ENCODE measurements around the gene JAK1. TPM values are rescaled to one million over a fixed set of nuclear protein-coding genes. Genes with fewer than 3 reads are reported as not detected.

Gene JAK1
- total and polyA plus RNA-seq, 9 of the 15 experiments (the other 6 are each of a cell fraction or from before 2014, with no cell fraction given), result 9.7 to 44.1 (median 42.5) TPM

DNA sequence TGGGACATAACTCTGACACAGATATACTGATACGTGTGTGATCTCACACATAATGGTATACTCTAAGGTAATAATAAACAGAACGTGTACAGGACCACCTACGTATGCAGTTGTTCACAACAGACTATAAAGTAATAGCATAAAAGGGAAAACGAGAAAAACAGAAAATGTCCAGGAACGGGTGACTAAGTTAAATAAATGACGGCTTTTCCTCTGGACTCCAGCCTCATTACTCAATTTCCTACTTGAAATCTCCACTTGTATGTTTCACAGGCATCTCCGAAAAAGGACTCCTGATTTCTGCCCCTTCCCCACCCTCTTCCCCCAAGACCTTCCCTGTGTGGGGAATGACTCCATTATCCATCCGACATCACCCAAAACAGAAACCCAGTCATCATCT lies 95.1 kb downstream of the JAK1 start:
- Histone ChIP-seq H3K27me3 (ENCODE audit: control insufficient read depth in 2 of 2, insufficient read depth in 2 of 2, low read length in 2 of 2) (no peaks in the 10 kb centered on the region), H4K20me1 (replicated peaks; ENCODE audit: control insufficient read depth, insufficient read depth, low read length) (no peaks in the 10 kb centered on the region), H3K36me3 (ENCODE audit: control insufficient read depth, insufficient read depth, low read length) (peaks cover 60% of the 10 kb centered on the region; the same call in 2 of the 3 replicates), H2AFZ (ENCODE audit: low read depth, low read length) (no peak overlapping the region), H3K4me1 (replicated peaks in 1 of 2; ENCODE audit: control insufficient read depth in 2 of 2, insufficient read depth in 2 of 2, low read length in 2 of 2) (no peaks in the 10 kb centered on the region), H3K9me3 (replicated peaks; ENCODE audit: control insufficient read depth, insufficient read depth, low read depth, low read length) (no peaks in the 10 kb centered on the region), H3K27ac (ENCODE audit: extremely low read depth, low read depth, low read length) (no peak overlapping the region), H3K4me3 (no peak overlapping the region), H3K9ac (ENCODE audit: insufficient read depth in 1 of 2, low read depth in 2 of 2, low read length in 2 of 2) (no peak overlapping the region), H3K4me2 (ENCODE audit: insufficient read depth, low read length) (no peak overlapping the region), H3K79me2 (ENCODE audit: control insufficient read depth, insufficient read depth, low read length) (no peaks in the 10 kb centered on the region), H3K9me1 (ENCODE audit: control insufficient read depth, insufficient read depth, low read length) (no peaks in the 10 kb centered on the region)
- no TSS peak for BruUV-seq (replicated peaks)
- intact Hi-C loops (cut with micrococcal nuclease) (no loop called here), in situ Hi-C loops (cut with MboI) (no loop called here)
- DNase-seq (ENCODE audit: extremely low read depth in 1 of 4, low spot score in 3 of 4) (no peak), ATAC-seq (no peak), FAIRE-seq (no peak)
- TF ChIP-seq, protein P1, sequence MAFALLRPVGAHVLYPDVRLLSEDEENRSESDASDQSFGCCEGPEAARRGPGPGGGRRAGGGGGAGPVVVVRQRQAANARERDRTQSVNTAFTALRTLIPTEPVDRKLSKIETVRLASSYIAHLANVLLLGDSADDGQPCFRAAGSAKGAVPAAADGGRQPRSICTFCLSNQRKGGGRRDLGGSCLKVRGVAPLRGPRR (CRISPR knock-in tag; IDR thresholded peaks at IDR 0.05), result no peak
- TF ChIP-seq POLR2H (tag; IDR thresholded peaks at IDR 0.05; ENCODE audit: low read depth) (no peak), XRCC5 (IDR thresholded peaks at IDR 0.05; ENCODE audit: low read depth, low read length) (no peak)
- ChIA-PET CTCF (ENCODE audit: low intra/inter-chr PET ratio) (no interaction called here), POLR2A (no interaction called here)
- WGBS (ENCODE audit: insufficient coverage, low coverage, missing lambda C conversion rate), result 76% methylated on average over 8 of the region's 8 CpGs

DNA sequence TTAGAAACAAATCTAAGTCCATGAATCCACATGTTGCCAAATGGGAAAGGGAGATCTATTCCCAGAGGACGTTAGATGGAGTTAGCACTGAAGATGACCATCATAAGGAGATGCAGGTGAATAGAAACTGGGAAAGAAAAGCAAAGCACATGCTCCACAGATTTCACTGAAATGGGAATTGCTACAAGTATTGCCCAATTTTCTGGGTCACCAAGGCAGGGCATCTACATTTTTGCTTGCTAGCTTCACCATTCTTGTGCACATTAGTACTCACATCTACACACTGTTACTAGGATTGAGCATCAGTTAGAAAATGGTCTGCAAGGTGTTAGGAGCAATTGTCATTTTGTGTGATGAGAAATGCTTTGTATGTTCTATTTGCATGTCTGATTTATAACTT lies 99.1 kb downstream of the JAK1 start:
- in situ Hi-C loops (cut with MboI), result no loop called here
- CTCF ChIA-PET (ENCODE audit: low intra/inter-chr PET ratio), result no interaction called here
- Histone ChIP-seq H3K36me3 (ENCODE audit: control insufficient read depth, insufficient read depth, low read length) (peaks cover 45% of the 10 kb centered on the region), H3K9ac (ENCODE audit: insufficient read depth in 1 of 2, low read depth in 2 of 2, low read length in 2 of 2) (no peak overlapping the region), H3K27ac (ENCODE audit: extremely low read depth, low read depth, low read length) (no peak overlapping the region), H3K79me2 (ENCODE audit: control insufficient read depth, insufficient read depth, low read length) (0 out of 3 replicates have a peak, but pooled peaks cover 3% of the 10 kb centered on the region), H3K4me2 (ENCODE audit: insufficient read depth, low read length) (no peak overlapping the region), H3K4me3 (no peak overlapping the region), H3K4me1 (replicated peaks in 1 of 2; ENCODE audit: control insufficient read depth in 2 of 2, insufficient read depth in 2 of 2, low read length in 2 of 2) (peaks cover 7 to 22% of the 10 kb centered on the region in 2 experiments), H3K27me3 (ENCODE audit: control insufficient read depth in 2 of 2, insufficient read depth in 2 of 2, low read length in 2 of 2) (no peaks in the 10 kb centered on the region), H2AFZ (ENCODE audit: low read depth, low read length) (no peak overlapping the region), H3K9me3 (replicated peaks; ENCODE audit: control insufficient read depth, insufficient read depth, low read depth, low read length) (no peaks in the 10 kb centered on the region; the same call in 1 of the 2 replicates), H4K20me1 (replicated peaks; ENCODE audit: control insufficient read depth, insufficient read depth, low read length) (no peaks in the 10 kb centered on the region), H3K9me1 (ENCODE audit: control insufficient read depth, insufficient read depth, low read length) (peaks cover 3% of the 10 kb centered on the region)
- POLR2A ChIA-PET, result interaction anchor here (0.6 to 2.7 kb wide), 2 partner anchors 12 to 15 kb away, joined by 4 to 7 read pairs; no protein-coding TSS in a partner anchor
- BruUV-seq (replicated peaks), result no TSS peak
- no peak for TF ChIP-seq BRD9 (IDR thresholded peaks at IDR 0.05; ENCODE audit: low read depth, partially characterized antibody)
- peak; percentile 22; the same call in 1 of the 2 replicates for TF ChIP-seq CEBPB (tag; IDR thresholded peaks at IDR 0.05)
- 77% methylated on average over 1 of the region's 1 CpG for WGBS (ENCODE audit: insufficient coverage, low coverage, missing lambda C conversion rate)
- ATAC-seq, result no peak
- no peak for FAIRE-seq
- intact Hi-C loops (cut with micrococcal nuclease), result no loop called here
- DNase-seq (ENCODE audit: extremely low read depth in 1 of 4, low spot score in 3 of 4), result no peak

Measured in K562 (cell line).